DOHH2 (cell line): ENCODE data around the gene F2RL3.
A peak's percentile ranks its signal among the peaks of the same experiment; 100 is the strongest.

Source experiments
- H3F3A ChIP-seq: fragments of 200-600 bp; sonication (generic), shearing (Covaris generic); 2 replicates; pipeline ENCODE4 v1.6.0; 2016; ENCODE audit warnings: antibody characterized with exemption, mild to moderate bottlenecking; ENCODE audit not compliant: control insufficient read depth, insufficient read depth
- H3K27ac ChIP-seq: fragments of 200-600 bp; sonication (generic); 2 replicates; pipeline ENCODE4 v1.5.1; 2014; ENCODE audit warnings: low read depth, mild to moderate bottlenecking, low read length, moderate library complexity
- H3K27me3 ChIP-seq: fragments of 200-600 bp; sonication (generic); 2 replicates; pipeline ENCODE4 v1.6.1; 2014; ENCODE audit warnings: mild to moderate bottlenecking, low read length, mixed read lengths; ENCODE audit not compliant: control insufficient read depth
- H3K36me3 ChIP-seq: fragments of 200-600 bp; sonication (generic); 2 replicates; pipeline ENCODE4 v1.6.1; 2014; ENCODE audit warnings: mild to moderate bottlenecking, low read length, moderate library complexity, mixed read lengths; ENCODE audit not compliant: control insufficient read depth
- H3K4me1 ChIP-seq: fragments of 200-600 bp; sonication (generic); 2 replicates; pipeline ENCODE4 v1.6.1; 2014; ENCODE audit warnings: mild to moderate bottlenecking, low read length, mixed read lengths; ENCODE audit not compliant: control insufficient read depth
- H3K4me2 ChIP-seq: fragments of 200-600 bp; sonication (generic); 2 replicates; pipeline ENCODE4 v1.6.0; 2014; ENCODE audit warnings: mild to moderate bottlenecking, low read length, moderate library complexity
- H3K4me3 ChIP-seq: fragments of 200-600 bp; sonication (generic); 2 replicates; pipeline ENCODE4 v1.5.1; 2014; ENCODE audit warnings: mild to moderate bottlenecking, low read length, mixed read lengths
- H3K79me2 ChIP-seq: fragments of 200-600 bp; sonication (generic); 2 replicates; pipeline ENCODE4 v1.6.1; 2014; ENCODE audit warnings: mild to moderate bottlenecking, low read length, mixed read lengths; ENCODE audit not compliant: control insufficient read depth
- H3K9me2 ChIP-seq: fragments of 200-600 bp; sonication (generic); replicated peaks from 2 replicates; pipeline ENCODE4 v1.6.1; 2014; ENCODE audit warnings: mild to moderate bottlenecking, low read length, mixed read lengths; ENCODE audit not compliant: control insufficient read depth
- H3K9me3 ChIP-seq: fragments of 200-600 bp; sonication (generic); 2 replicates; pipeline ENCODE4 v1.6.1; 2014; ENCODE audit warnings: antibody characterized with exemption, low read length, mixed read lengths; ENCODE audit not compliant: control insufficient read depth, insufficient read depth
- H4K20me1 ChIP-seq: fragments of 200-600 bp; sonication (generic); 2 replicates; pipeline ENCODE4 v1.6.0; 2014; ENCODE audit warnings: low read depth, mild to moderate bottlenecking, antibody characterized with exemption, low read length, moderate library complexity; ENCODE audit not compliant: control insufficient read depth, insufficient read depth
- CTCF ChIP-seq: fragments of 200-600 bp; sonication (generic); IDR thresholded peaks from one replicate; pipeline ENCODE4 v1.5.1; 2014; ENCODE audit warnings: antibody characterized with exemption, mild to moderate bottlenecking, low read depth, low read length; ENCODE audit not compliant: poor library complexity, severe bottlenecking
- EZH2phosphoT487 ChIP-seq: fragments of 200-600 bp; sonication (generic); IDR thresholded peaks from 2 replicates; pipeline ENCODE4 v1.6.1; 2017; ENCODE audit warnings: borderline replicate concordance, mild to moderate bottlenecking, antibody characterized with exemption, low read length, moderate library complexity, mixed read lengths

The F2RL3 gene

DNA sequence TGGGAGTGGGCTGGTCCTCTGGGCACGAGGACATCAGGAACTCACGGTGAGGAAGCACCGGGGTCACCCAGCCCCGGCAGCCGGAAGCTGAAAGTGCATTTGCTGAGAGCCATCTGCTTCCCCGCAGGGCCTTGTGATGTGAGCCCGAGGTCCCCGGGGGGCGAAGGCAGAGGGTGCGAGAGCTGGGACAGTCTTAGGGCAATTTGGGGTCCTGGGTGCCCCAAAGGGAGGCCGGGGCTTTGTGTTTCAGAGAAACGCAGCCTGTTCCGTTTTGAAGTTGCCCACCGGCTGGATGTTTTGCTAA lies 4.8 kb downstream of the F2RL3 start:
- peak overlapping the region; percentile 97 for H3K27ac ChIP-seq
- no peaks in the 10 kb centered on the region for H3K27me3 ChIP-seq
- H3K4me2 ChIP-seq = peak overlapping the region; percentile 85
- H4K20me1 ChIP-seq = no peaks in the 10 kb centered on the region
- no peaks in the 10 kb centered on the region for H3K9me3 ChIP-seq
- H3K79me2 ChIP-seq = peaks cover 39% of the 10 kb centered on the region
- peak overlapping the region; percentile 94 for H3K4me3 ChIP-seq
- H3F3A ChIP-seq = peaks cover 40% of the 10 kb centered on the region
- H3K36me3 ChIP-seq = peaks cover 41% of the 10 kb centered on the region
- TF ChIP-seq EZH2phosphoT487 (no peak), CTCF (no peak)
- peaks cover 94% of the 10 kb centered on the region for H3K4me1 ChIP-seq
- H3K9me2 ChIP-seq = no peaks in the 10 kb centered on the region

GRCh38 chr19:16894080-16894479 lies 5.3 kb downstream of the F2RL3 start:
- H4K20me1 ChIP-seq = no peaks in the 10 kb centered on the region
- H3F3A ChIP-seq = peaks cover 41% of the 10 kb centered on the region
- H3K27me3 ChIP-seq = no peaks in the 10 kb centered on the region
- peak overlapping the region; percentile 85 for H3K4me2 ChIP-seq
- H3K4me1 ChIP-seq = peaks cover 94% of the 10 kb centered on the region
- no peaks in the 10 kb centered on the region for H3K9me2 ChIP-seq
- peaks cover 35% of the 10 kb centered on the region for H3K79me2 ChIP-seq
- H3K4me3 ChIP-seq = peak overlapping the region; percentile 94
- H3K27ac ChIP-seq = peak overlapping the region; percentile 97
- no peak for TF ChIP-seq EZH2phosphoT487
- no peaks in the 10 kb centered on the region for H3K9me3 ChIP-seq
- peaks cover 39% of the 10 kb centered on the region for H3K36me3 ChIP-seq

DNA sequence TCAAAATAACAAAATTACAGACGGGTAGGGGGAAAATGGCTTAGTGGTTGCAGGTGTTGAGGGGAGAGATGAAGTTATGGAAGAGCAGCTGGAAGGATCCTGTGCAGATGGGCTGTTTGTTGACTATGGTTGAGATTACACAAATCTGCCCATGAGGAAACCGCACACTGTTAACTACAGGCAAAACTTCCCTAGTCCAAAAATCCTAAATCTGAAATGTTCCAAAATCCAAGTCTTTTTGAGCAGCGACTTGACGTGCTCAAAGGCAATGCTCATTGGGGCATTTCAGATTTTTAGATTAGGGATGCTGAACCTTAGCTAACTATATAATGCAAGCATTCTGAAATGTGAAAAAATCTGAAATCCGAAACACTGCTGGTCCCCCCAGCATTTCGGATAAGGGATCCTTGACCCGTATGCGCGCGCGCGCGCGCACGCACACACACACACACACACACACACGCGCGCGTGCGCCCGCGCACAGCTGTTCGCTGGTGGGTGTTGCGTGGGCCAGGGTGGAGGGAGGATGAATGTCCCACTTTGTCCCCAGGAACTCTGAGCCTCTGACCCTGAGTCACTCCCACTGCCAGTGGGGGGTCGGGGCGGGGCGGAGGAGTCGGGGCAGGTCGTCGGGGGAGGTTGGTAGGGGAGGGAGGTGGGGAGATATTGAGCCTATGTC lies 6.8 kb downstream of the F2RL3 start:
- peaks cover 24% of the 10 kb centered on the region for H3K36me3 ChIP-seq
- peaks cover 90% of the 10 kb centered on the region for H3K4me1 ChIP-seq
- no peaks in the 10 kb centered on the region for H3K9me3 ChIP-seq
- H3K27ac ChIP-seq = no peak overlapping the region
- H3K79me2 ChIP-seq = peaks cover 20% of the 10 kb centered on the region
- H3K27me3 ChIP-seq = no peaks in the 10 kb centered on the region
- no peak for TF ChIP-seq CTCF
- TF ChIP-seq EZH2phosphoT487 = no peak
- H3F3A ChIP-seq = peaks cover 41% of the 10 kb centered on the region
- H3K9me2 ChIP-seq = no peaks in the 10 kb centered on the region
- peak overlapping the region; percentile 65; the same call in 1 of the 2 replicates for H3K4me3 ChIP-seq
- peak overlapping the region; percentile 60 for H3K4me2 ChIP-seq
- H4K20me1 ChIP-seq = no peaks in the 10 kb centered on the region

GRCh38 chr19:16896146-16897028 lies 7.6 kb downstream of the F2RL3 start:
- Histone ChIP-seq H3K79me2 (peaks cover 17% of the 10 kb centered on the region), H3K9me2 (no peaks in the 10 kb centered on the region), H4K20me1 (no peaks in the 10 kb centered on the region), H3F3A (peaks cover 34% of the 10 kb centered on the region), H3K4me2 (peak overlapping the region; percentile 60), H3K4me1 (peaks cover 82% of the 10 kb centered on the region), H3K9me3 (no peaks in the 10 kb centered on the region), H3K36me3 (peaks cover 21% of the 10 kb centered on the region), H3K4me3 (peak overlapping the region; percentile 65), H3K27ac (no peak overlapping the region), H3K27me3 (no peaks in the 10 kb centered on the region)
- TF ChIP-seq CTCF (no peak), EZH2phosphoT487 (no peak)
